Osteocyte (in vitro differentiated cells): ENCODE data around the gene FGGY. TPM values are rescaled to one million over a fixed set of nuclear protein-coding genes. Genes with fewer than 3 reads are reported as not detected.

Experiments used
- DNase-seq: peaks from one replicate; pipeline ENCODE4 v3.0.0; 2021; ENCODE audit warnings: mixed read lengths; ENCODE audit not compliant: unreplicated experiment; ENCODE audit errors: extremely low spot score
- H3K27ac Mint-ChIP-seq: one replicate; pipeline ENCODE4 v1.8.0; 2021; ENCODE audit warnings: mild to moderate bottlenecking, mixed read lengths; ENCODE audit not compliant: unreplicated experiment
- H3K27me3 Mint-ChIP-seq: one replicate; pipeline ENCODE4 v1.8.0; 2021; ENCODE audit warnings: mixed read lengths; ENCODE audit not compliant: unreplicated experiment
- H3K36me3 Mint-ChIP-seq: one replicate; pipeline ENCODE4 v1.8.0; 2021; ENCODE audit warnings: mixed read lengths; ENCODE audit not compliant: unreplicated experiment
- H3K4me1 Mint-ChIP-seq: one replicate; pipeline ENCODE4 v1.8.0; 2021; ENCODE audit warnings: mixed read lengths; ENCODE audit not compliant: unreplicated experiment
- H3K4me3 Mint-ChIP-seq: one replicate; pipeline ENCODE4 v1.8.0; 2021; ENCODE audit warnings: mild to moderate bottlenecking, moderate library complexity, mixed read lengths; ENCODE audit not compliant: unreplicated experiment
- H3K9me3 Mint-ChIP-seq: one replicate; pipeline ENCODE4 v1.8.0; 2021; ENCODE audit warnings: mixed read lengths; ENCODE audit not compliant: unreplicated experiment
- CTCF ChIP-seq: fragments of 200-600 bp; sonication (generic); IDR thresholded peaks from 2 replicates; pipeline ENCODE4 v1.5.0; 2021; ENCODE audit warnings: antibody characterized with exemption, mild to moderate bottlenecking, moderate library complexity
- total RNA-seq: library from RNA; stranded (reverse); gene quantifications from 2 replicates; pipeline ENCODE4 v1.2.1, GENCODE V29; 2021

The FGGY gene
- total RNA-seq, 1 donor from 2014 or later, result 9.1 TPM

- Mint-ChIP-seq H3K27ac (no peak overlapping the region), H3K36me3 (no peaks in the 10 kb centered on the region), H3K4me3 (no peak overlapping the region), H3K9me3 (no peaks in the 10 kb centered on the region), H3K4me1 (peaks cover 11% of the 10 kb centered on the region), H3K27me3 (no peaks in the 10 kb centered on the region)
- DNase-seq, result no peak
- no peak for TF ChIP-seq CTCF
Measured at GRCh38 chr1:59404796-59405195, 107.9 kb downstream of the FGGY start.

- H3K4me1 Mint-ChIP-seq, result peaks cover 11% of the 10 kb centered on the region
- no peaks in the 10 kb centered on the region for H3K36me3 Mint-ChIP-seq
- no peak overlapping the region for H3K27ac Mint-ChIP-seq
- no peaks in the 10 kb centered on the region for H3K27me3 Mint-ChIP-seq
- no peak overlapping the region for H3K4me3 Mint-ChIP-seq
- no peak for DNase-seq
- H3K9me3 Mint-ChIP-seq, result no peaks in the 10 kb centered on the region
- no peak for TF ChIP-seq CTCF
Measured at GRCh38 chr1:59406437-59407164, 109.7 kb downstream of the FGGY start.

- Mint-ChIP-seq H3K9me3 (no peaks in the 10 kb centered on the region), H3K36me3 (no peaks in the 10 kb centered on the region), H3K27me3 (no peaks in the 10 kb centered on the region), H3K4me3 (no peak overlapping the region), H3K27ac (peak overlapping the region; percentile 50), H3K4me1 (peaks cover 11% of the 10 kb centered on the region)
- no peak for DNase-seq
- TF ChIP-seq CTCF, result no peak
Measured at GRCh38 chr1:59408608-59409240, 111.8 kb downstream of the FGGY start.

- Mint-ChIP-seq H3K27me3 (no peaks in the 10 kb centered on the region), H3K4me1 (peaks cover 11% of the 10 kb centered on the region), H3K4me3 (no peak overlapping the region), H3K36me3 (no peaks in the 10 kb centered on the region), H3K9me3 (no peaks in the 10 kb centered on the region), H3K27ac (no peak overlapping the region)
- TF ChIP-seq CTCF, result no peak
- no peak for DNase-seq
Measured at GRCh38 chr1:59409549-59409948, 112.7 kb downstream of the FGGY start.

GRCh38 chr1:59409986-59410385 is 113.1 kb downstream of the FGGY start:
- H3K4me1 Mint-ChIP-seq, result peaks cover 11% of the 10 kb centered on the region
- no peaks in the 10 kb centered on the region for H3K36me3 Mint-ChIP-seq
- H3K9me3 Mint-ChIP-seq, result no peaks in the 10 kb centered on the region
- no peak overlapping the region for H3K27ac Mint-ChIP-seq
- H3K4me3 Mint-ChIP-seq, result no peak overlapping the region
- H3K27me3 Mint-ChIP-seq, result no peaks in the 10 kb centered on the region
- no peak for DNase-seq
- no peak for TF ChIP-seq CTCF
